ENCODE data around the gene DDX24.
"Not testable (repeated sequence)": the region's sequence is repeated elsewhere in the genome, so short reads cannot be mapped to it uniquely, and the experiment has no call there.

The DDX24 gene

GRCh38 chr14:94072076-94072475, 8.9 kb downstream of the DDX24 start:
- H3K9me3 ChIP-seq (ENCODE audit: control insufficient read depth, insufficient read depth, low read length); H3K9ac ChIP-seq (ENCODE audit: low read depth, low read length); H3K4me1 ChIP-seq (ENCODE audit: control insufficient read depth, insufficient read depth, low read length); H3K4me3 ChIP-seq (ENCODE audit: low read depth, low read length); H3K36me3 ChIP-seq (ENCODE audit: control insufficient read depth, insufficient read depth, low read length); H3K27me3 ChIP-seq (ENCODE audit: control insufficient read depth, insufficient read depth, low read length): not testable (repeated sequence)

GRCh38 chr14:94066089-94066676, 14.8 kb downstream of the DDX24 start:
- Histone ChIP-seq H3K27me3 (ENCODE audit: control insufficient read depth, insufficient read depth, low read length) (no peaks in the 10 kb centered on the region), H3K9ac (ENCODE audit: low read depth, low read length) (no peak overlapping the region), H3K9me3 (ENCODE audit: control insufficient read depth, insufficient read depth, low read length) (no peaks in the 10 kb centered on the region), H3K36me3 (ENCODE audit: control insufficient read depth, insufficient read depth, low read length) (peaks cover 2% of the 10 kb centered on the region), H3K4me1 (ENCODE audit: control insufficient read depth, insufficient read depth, low read length) (peaks cover 12% of the 10 kb centered on the region), H3K4me3 (ENCODE audit: low read depth, low read length) (no peak overlapping the region)

- H3K36me3 ChIP-seq (ENCODE audit: control insufficient read depth, insufficient read depth, low read length), result peaks cover 24% of the 10 kb centered on the region
- H3K9ac ChIP-seq (ENCODE audit: low read depth, low read length), result no peak overlapping the region
- H3K27me3 ChIP-seq (ENCODE audit: control insufficient read depth, insufficient read depth, low read length), result no peaks in the 10 kb centered on the region
- peaks cover 12% of the 10 kb centered on the region for H3K4me1 ChIP-seq (ENCODE audit: control insufficient read depth, insufficient read depth, low read length)
- H3K9me3 ChIP-seq (ENCODE audit: control insufficient read depth, insufficient read depth, low read length), result no peaks in the 10 kb centered on the region
- no peak overlapping the region for H3K4me3 ChIP-seq (ENCODE audit: low read depth, low read length)
Measured at GRCh38 chr14:94062344-94062940, 18.6 kb downstream of the DDX24 start.

GRCh38 chr14:94059998-94060397, 21.0 kb downstream of the DDX24 start:
- peaks cover 9% of the 10 kb centered on the region for H3K4me1 ChIP-seq (ENCODE audit: control insufficient read depth, insufficient read depth, low read length)
- peaks cover 40% of the 10 kb centered on the region for H3K36me3 ChIP-seq (ENCODE audit: control insufficient read depth, insufficient read depth, low read length)
- H3K4me3 ChIP-seq (ENCODE audit: low read depth, low read length), result no peak overlapping the region
- H3K27me3 ChIP-seq (ENCODE audit: control insufficient read depth, insufficient read depth, low read length), result no peaks in the 10 kb centered on the region
- no peaks in the 10 kb centered on the region for H3K9me3 ChIP-seq (ENCODE audit: control insufficient read depth, insufficient read depth, low read length)
- no peak overlapping the region for H3K9ac ChIP-seq (ENCODE audit: low read depth, low read length)

GRCh38 chr14:94058674-94059138, 22.3 kb downstream of the DDX24 start:
- Histone ChIP-seq H3K36me3 (ENCODE audit: control insufficient read depth, insufficient read depth, low read length) (peaks cover 40% of the 10 kb centered on the region), H3K9ac (ENCODE audit: low read depth, low read length) (no peak overlapping the region), H3K4me1 (ENCODE audit: control insufficient read depth, insufficient read depth, low read length) (peaks cover 9% of the 10 kb centered on the region), H3K9me3 (ENCODE audit: control insufficient read depth, insufficient read depth, low read length) (no peaks in the 10 kb centered on the region), H3K27me3 (ENCODE audit: control insufficient read depth, insufficient read depth, low read length) (no peaks in the 10 kb centered on the region), H3K4me3 (ENCODE audit: low read depth, low read length) (no peak overlapping the region)

- Histone ChIP-seq H3K36me3 (ENCODE audit: control insufficient read depth, insufficient read depth, low read length) (peaks cover 40% of the 10 kb centered on the region), H3K9me3 (ENCODE audit: control insufficient read depth, insufficient read depth, low read length) (no peaks in the 10 kb centered on the region), H3K4me1 (ENCODE audit: control insufficient read depth, insufficient read depth, low read length) (peaks cover 9% of the 10 kb centered on the region)
Measured at GRCh38 chr14:94058128-94058673, 22.8 kb downstream of the DDX24 start.

GRCh38 chr14:94056579-94057308, 24.3 kb downstream of the DDX24 start:
- Histone ChIP-seq H3K36me3 (ENCODE audit: control insufficient read depth, insufficient read depth, low read length) (peaks cover 52% of the 10 kb centered on the region), H3K4me3 (ENCODE audit: low read depth, low read length) (no peak overlapping the region), H3K9me3 (ENCODE audit: control insufficient read depth, insufficient read depth, low read length) (no peaks in the 10 kb centered on the region), H3K4me1 (ENCODE audit: control insufficient read depth, insufficient read depth, low read length) (peaks cover 3% of the 10 kb centered on the region), H3K9ac (ENCODE audit: low read depth, low read length) (no peak overlapping the region), H3K27me3 (ENCODE audit: control insufficient read depth, insufficient read depth, low read length) (no peaks in the 10 kb centered on the region)

More at GRCh38 chr14:94058128-94058673, 22.8 kb downstream of the DDX24 start:
- Histone ChIP-seq H3K9ac (ENCODE audit: low read depth, low read length) (no peak overlapping the region), H3K4me3 (ENCODE audit: low read depth, low read length) (no peak overlapping the region), H3K27me3 (ENCODE audit: control insufficient read depth, insufficient read depth, low read length) (no peaks in the 10 kb centered on the region)

GRCh38 chr14:94054936-94055335, 26.1 kb downstream of the DDX24 start:
- Histone ChIP-seq H3K4me1 (ENCODE audit: control insufficient read depth, insufficient read depth, low read length) (peaks cover 3% of the 10 kb centered on the region), H3K9ac (ENCODE audit: low read depth, low read length) (no peak overlapping the region), H3K27me3 (ENCODE audit: control insufficient read depth, insufficient read depth, low read length) (no peaks in the 10 kb centered on the region), H3K36me3 (ENCODE audit: control insufficient read depth, insufficient read depth, low read length) (peaks cover 53% of the 10 kb centered on the region), H3K4me3 (ENCODE audit: low read depth, low read length) (no peak overlapping the region), H3K9me3 (ENCODE audit: control insufficient read depth, insufficient read depth, low read length) (no peaks in the 10 kb centered on the region)

GRCh38 chr14:94054401-94054800, 26.6 kb downstream of the DDX24 start:
- H3K4me1 ChIP-seq (ENCODE audit: control insufficient read depth, insufficient read depth, low read length), result peaks cover 3% of the 10 kb centered on the region
- no peak overlapping the region for H3K9ac ChIP-seq (ENCODE audit: low read depth, low read length)

GRCh38 chr14:94052662-94053061, 28.3 kb downstream of the DDX24 start:
- Histone ChIP-seq H3K4me3 (ENCODE audit: low read depth, low read length) (no peak overlapping the region), H3K9ac (ENCODE audit: low read depth, low read length) (no peak overlapping the region), H3K4me1 (ENCODE audit: control insufficient read depth, insufficient read depth, low read length) (peaks cover 3% of the 10 kb centered on the region), H3K9me3 (ENCODE audit: control insufficient read depth, insufficient read depth, low read length) (no peaks in the 10 kb centered on the region), H3K36me3 (ENCODE audit: control insufficient read depth, insufficient read depth, low read length) (peaks cover 55% of the 10 kb centered on the region), H3K27me3 (ENCODE audit: control insufficient read depth, insufficient read depth, low read length) (no peaks in the 10 kb centered on the region)

More at GRCh38 chr14:94054401-94054800, 26.6 kb downstream of the DDX24 start:
- Histone ChIP-seq H3K36me3 (ENCODE audit: control insufficient read depth, insufficient read depth, low read length) (peaks cover 58% of the 10 kb centered on the region), H3K9me3 (ENCODE audit: control insufficient read depth, insufficient read depth, low read length) (no peaks in the 10 kb centered on the region), H3K4me3 (ENCODE audit: low read depth, low read length) (no peak overlapping the region), H3K27me3 (ENCODE audit: control insufficient read depth, insufficient read depth, low read length) (no peaks in the 10 kb centered on the region)

- H3K9me3 ChIP-seq (ENCODE audit: control insufficient read depth, insufficient read depth, low read length), result no peaks in the 10 kb centered on the region
- H3K4me3 ChIP-seq (ENCODE audit: low read depth, low read length), result no peak overlapping the region
- peaks cover 57% of the 10 kb centered on the region for H3K36me3 ChIP-seq (ENCODE audit: control insufficient read depth, insufficient read depth, low read length)
- H3K27me3 ChIP-seq (ENCODE audit: control insufficient read depth, insufficient read depth, low read length), result no peaks in the 10 kb centered on the region
- H3K4me1 ChIP-seq (ENCODE audit: control insufficient read depth, insufficient read depth, low read length), result peaks cover 3% of the 10 kb centered on the region
- H3K9ac ChIP-seq (ENCODE audit: low read depth, low read length), result no peak overlapping the region
Measured at GRCh38 chr14:94052199-94052598, 28.8 kb downstream of the DDX24 start.
